Heart right ventricle (tissue), 16 donors: ENCODE results near the gene TFB1M. TPM values are rescaled to one million over a fixed set of nuclear protein-coding genes. Genes with fewer than 3 reads are reported as not detected.

Experiments used
- ATAC-seq, 8 donors: fragments of 200-7000 bp; cut with Tn5 transposase; one replicate each; pipeline ENCODE4 v1.9.1; 2020; ENCODE audit warnings: mild to moderate bottlenecking in 8 of 8, moderate library complexity in 8 of 8, moderate number of reproducible peaks in 1 of 8
- DNase-seq, 2 donors: peaks; one replicate each; pipeline ENCODE4 v3.0.0-alpha.2; 2020
- H3K27ac ChIP-seq, 10 donors: fragments of 200-600 bp; sonication (generic) in 2 of 10; one replicate each; pipeline versions ENCODE4 v1.5.0 to v1.8.0; 2020 to 2022; ENCODE audit warnings: mild to moderate bottlenecking in 3 of 10
- H3K27me3 ChIP-seq, 7 donors: fragments of 200-600 bp; one replicate each; pipeline ENCODE4 v1.8.0; 2021 to 2022; ENCODE audit warnings: mild to moderate bottlenecking in 2 of 7
- H3K36me3 ChIP-seq, 9 donors: fragments of 200-600 bp; sonication (generic) in 1 of 9; one replicate each; pipeline versions ENCODE4 v1.5.0 to v1.8.0; 2020 to 2022; ENCODE audit warnings: mild to moderate bottlenecking in 2 of 9
- H3K4me1 ChIP-seq, 9 donors: fragments of 200-600 bp; sonication (generic) in 1 of 9; one replicate each; pipeline versions ENCODE4 v1.5.0 to v1.8.0; 2020 to 2022; ENCODE audit warnings: mild to moderate bottlenecking in 4 of 9
- H3K4me3 ChIP-seq, 10 donors: fragments of 200-600 bp; sonication (generic) in 2 of 10; one replicate each; pipeline versions ENCODE4 v1.5.0 to v1.8.0; 2020 to 2022; ENCODE audit warnings: mild to moderate bottlenecking in 7 of 10, moderate library complexity in 2 of 10
- H3K9me3 ChIP-seq, 11 donors: fragments of 200-600 bp in 10 of 11; sonication (generic) in 2 of 11; one replicate each; pipeline versions ENCODE4 v1.5.0 to v1.8.0; 2013 to 2022; ENCODE audit warnings: mild to moderate bottlenecking in 2 of 11, control low read depth in 1 of 11, moderate library complexity in 1 of 11
- CTCF ChIP-seq, 9 donors: fragments of 200-600 bp; sonication (generic) in 2 of 9; IDR thresholded peaks; one replicate each; pipeline versions ENCODE4 v1.5.0 to v1.8.0; 2021 to 2022; ENCODE audit warnings: antibody characterized with exemption in 9 of 9, mild to moderate bottlenecking in 5 of 9, moderate library complexity in 1 of 9
- WGBS, 2 donors: extraction: QIAGEN DNeasy Blood & Tissue Kit; methylation state at CpG; one replicate each; pipeline ENCODE4 v1.1.7; 2013; ENCODE audit warnings: inconsistent platforms in 1 of 2; 5-methylcytosine and 5-hydroxymethylcytosine counted together
- intact Hi-C, 10 donors: fragments of 100-400 bp; cut with DNase I; formaldehyde crosslinking; loops; one replicate each; pipeline versions ENCODE4 v1.11.1 to v1.14.2; 2022
- polyA plus RNA-seq, 2 donors: library from polyadenylated mRNA; stranded (reverse); fragments of 200-250 nt; gene quantifications; one replicate each; pipeline ENCODE4 v1.2.3, GENCODE V29; 2013
- total RNA-seq, 10 donors: library from RNA; stranded (reverse); fragmentation: NEBNext Ultra II Directional in 3 of 10; extraction: Animal tissue kit (Norgen Biotek cat#: 25700) in 3 of 10; gene quantifications; one replicate each; pipeline versions ENCODE4 v1.2.1 to v1.2.4, GENCODE V29; 2021 to 2023
- donor health status: Arrhythmogenic right ventricular cardiomyopathy.
- donor health status: ischemic (EF 13 %, LVEDD 7.1; RV severe dilation, severe dysfunction).
- donor health status: healthy with polysubstance abuse.
- donor health status: DM: no; HTN: yes; CAD: no.
- donor health status: DM: no; HTN: no; CAD: no.
- donor health status: ischemic (EF 25% LVEDD 6.9; RV normal size, moderate dysfunction).
- donor health status: ischemic (EF 25% LVEDD 5.7; RV mildly dilated, moderate dysfunction).
- donor health status: healthy.
- donor health status: DM: yes; HTN: yes; CAD: no.
- donor health status: Ischemic cardiomyopathy.
- donor health status: ischemic (EF 35%, LVEDD 5.7; RV mildly dilated, moderate dysfunction).
- donor health status: nonischemic (EF 11% LVEDD 7.7; RV severe dilation, severe dysfunction).
- donor health status: DM: yes; HTN: yes; CAD: no.
- donor health status: PGD.
- donor health status: ischemic (EF 29% LVEDD 5.4; RV normal size, mild dysfunction).
- donor health status: nonischemic (EF 23%, LVEDD 6.1; RV moderate dilation, normal function).

TFB1M gene
- total and polyA plus RNA-seq, 12 donors, result 9.7 to 23.1 (median 17.9) TPM

- peak overlapping the region in 1 of 10 donors; percentile 76 for H3K27ac ChIP-seq
- peaks cover 0 to 21% (median 0%) of the 10 kb centered on the region in 9 donors for H3K4me1 ChIP-seq
- 94 to 98% methylated on average over 7 of the region's 7 CpGs for WGBS, 2 donors
- ATAC-seq (no peak), DNase-seq (no peak)
- no peaks in the 10 kb centered on the region for H3K36me3 ChIP-seq
- TF ChIP-seq CTCF (IDR thresholded peaks at IDR 0.05), result no peak
- no peaks in the 10 kb centered on the region for H3K27me3 ChIP-seq
- H3K4me3 ChIP-seq, result no peak overlapping the region
- intact Hi-C loops, result no loop called here
- H3K9me3 ChIP-seq, result no peaks in the 10 kb centered on the region
Observed at GRCh38 chr6:155224618-155225017, 89.7 kb downstream of the TFB1M start.

- ATAC-seq (no peak), DNase-seq (no peak)
- peak overlapping the region in 1 of 10 donors; percentile 76 for H3K27ac ChIP-seq
- no peaks in the 10 kb centered on the region for H3K36me3 ChIP-seq
- no peaks in the 10 kb centered on the region for H3K9me3 ChIP-seq
- H3K27me3 ChIP-seq, result no peaks in the 10 kb centered on the region
- no peak for TF ChIP-seq CTCF (IDR thresholded peaks at IDR 0.05)
- H3K4me1 ChIP-seq, result peaks cover 0 to 21% (median 0%) of the 10 kb centered on the region in 9 donors
- intact Hi-C loops, result no loop called here
- 79 to 85% methylated on average over 12 of the region's 12 CpGs for WGBS, 2 donors
- H3K4me3 ChIP-seq, result no peak overlapping the region
Observed at GRCh38 chr6:155223646-155224451, 90.4 kb downstream of the TFB1M start.

- Histone ChIP-seq H3K4me1 (peaks cover 0 to 21% (median 0%) of the 10 kb centered on the region in 9 donors), H3K36me3 (no peaks in the 10 kb centered on the region), H3K27me3 (no peaks in the 10 kb centered on the region), H3K27ac (no peak overlapping the region), H3K4me3 (no peak overlapping the region), H3K9me3 (no peaks in the 10 kb centered on the region)
- 92 to 95% methylated on average over 4 of the region's 4 CpGs for WGBS, 2 donors
- DNase-seq (no peak), ATAC-seq (no peak)
- intact Hi-C loops, result no loop called here
- no peak for TF ChIP-seq CTCF (IDR thresholded peaks at IDR 0.05)
Observed at GRCh38 chr6:155222506-155222905, 91.8 kb downstream of the TFB1M start.

- Histone ChIP-seq H3K27ac (peak overlapping the region in 1 of 10 donors; percentile 40), H3K36me3 (no peaks in the 10 kb centered on the region), H3K27me3 (no peaks in the 10 kb centered on the region), H3K4me1 (peaks cover 0 to 21% (median 0%) of the 10 kb centered on the region in 9 donors), H3K4me3 (no peak overlapping the region), H3K9me3 (no peaks in the 10 kb centered on the region)
- 76 to 85% methylated on average over 4 of the region's 4 CpGs for whole genome bisulfite sequencing, 2 donors
- no peak for ATAC-seq
- intact Hi-C loops, result no loop called here
- no peak for TF ChIP-seq CTCF (IDR thresholded peaks at IDR 0.05)
- DNase-seq, result no peak
Observed at GRCh38 chr6:155221086-155221485, 93.2 kb downstream of the TFB1M start.
